Hematopoietic multipotent progenitor cell (in vitro differentiated cells): ENCODE results near the gene IGSF10. TPM values are rescaled to one million over a fixed set of nuclear protein-coding genes. Genes with fewer than 3 reads are reported as not detected.

Source experiments
- DNase-seq, 3 donors: peaks; one replicate each; pipeline ENCODE4 v3.0.0-alpha.2; 2011 to 2015; ENCODE audit warnings: low read depth in 2 of 3, low spot score in 2 of 3
- total RNA-seq: library from RNA; depleted of rRNA; stranded (reverse); fragments of >200 nt; gene quantifications from one replicate; pipeline ENCODE4 v1.2.3, GENCODE V29; 2012

Gene IGSF10
- total RNA-seq, 1 donor, result 1.3 TPM

- DNase-seq, result peak in 2 of 3 donors; percentile 45 to 73
These were observed 7.5 kb upstream of the IGSF10 start for GRCh38 chr3:151468284-151468917.

DNA sequence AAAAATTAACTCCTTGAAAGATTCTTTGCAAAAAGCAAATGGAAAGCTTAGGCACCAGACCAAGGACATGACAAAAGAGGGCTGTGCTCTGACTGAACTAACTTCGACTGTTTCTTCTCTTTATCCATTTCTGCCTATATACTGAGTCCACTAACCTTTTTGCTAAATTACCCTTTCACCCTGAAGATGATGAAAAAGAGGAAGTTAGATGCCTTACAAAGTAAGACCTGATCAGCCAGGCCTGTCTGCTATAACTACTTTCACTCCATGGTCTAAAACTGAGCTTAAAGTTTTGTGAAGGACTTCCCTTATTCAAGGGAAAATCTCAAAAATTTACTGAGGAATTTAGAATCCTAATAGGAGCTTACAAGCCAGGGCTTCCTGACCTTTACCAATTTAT lies 6.2 kb upstream of the IGSF10 start:
- DNase-seq, result peak in 2 of 3 donors; percentile 6 to 55

GRCh38 chr3:151462991-151463390 lies 2.1 kb upstream of the IGSF10 start:
- no peak for DNase-seq

- no peak for DNase-seq
These were observed 1.5 kb upstream of the IGSF10 start for GRCh38 chr3:151462278-151462780.

GRCh38 chr3:151460228-151460627 lies 633 bp downstream of the IGSF10 start:
- no peak for DNase-seq

- no peak for DNase-seq
These were observed 1.5 kb downstream of the IGSF10 start for GRCh38 chr3:151459358-151459757.

DNA sequence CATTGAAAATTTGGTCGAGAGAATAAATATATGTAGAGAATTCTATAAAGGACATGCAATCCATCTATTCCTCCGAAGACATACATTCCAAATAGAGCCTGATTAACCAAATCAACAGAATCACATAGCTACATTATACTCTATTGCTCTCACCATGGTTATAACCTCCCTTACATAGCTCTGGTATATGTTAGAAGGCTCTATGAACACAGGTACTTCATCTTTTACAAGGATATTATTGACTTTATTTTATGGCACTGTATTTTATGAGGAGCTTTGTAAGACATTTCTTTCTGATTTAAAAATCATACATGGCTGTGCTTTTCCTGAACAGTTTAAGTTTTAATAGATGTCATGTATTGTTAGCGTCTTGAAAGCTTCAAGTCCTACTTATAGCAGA lies 4.8 kb downstream of the IGSF10 start:
- no peak for DNase-seq

- DNase-seq, result no peak
These were observed 8.0 kb downstream of the IGSF10 start for GRCh38 chr3:151452841-151453240.

DNA sequence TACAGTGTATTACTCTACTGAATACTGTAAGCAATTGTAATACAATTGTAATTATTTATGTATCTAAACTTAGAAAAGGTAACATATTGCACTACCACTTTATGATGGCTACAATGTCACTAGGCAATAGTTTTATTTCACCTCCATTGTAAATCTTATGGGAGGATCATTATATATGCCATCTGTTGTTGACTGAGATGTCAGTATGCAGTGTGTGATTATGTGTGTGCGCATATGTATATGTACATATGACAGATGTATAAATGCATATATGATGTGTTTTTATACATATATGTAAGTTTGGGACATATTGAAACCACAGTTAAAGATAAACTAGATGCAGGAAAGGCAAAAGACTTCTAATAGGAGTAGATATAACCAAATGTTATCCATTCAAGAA lies 8.5 kb downstream of the IGSF10 start:
- DNase-seq, result no peak

GRCh38 chr3:151446002-151446340 lies 14.9 kb downstream of the IGSF10 start:
- DNase-seq, result no peak

DNA sequence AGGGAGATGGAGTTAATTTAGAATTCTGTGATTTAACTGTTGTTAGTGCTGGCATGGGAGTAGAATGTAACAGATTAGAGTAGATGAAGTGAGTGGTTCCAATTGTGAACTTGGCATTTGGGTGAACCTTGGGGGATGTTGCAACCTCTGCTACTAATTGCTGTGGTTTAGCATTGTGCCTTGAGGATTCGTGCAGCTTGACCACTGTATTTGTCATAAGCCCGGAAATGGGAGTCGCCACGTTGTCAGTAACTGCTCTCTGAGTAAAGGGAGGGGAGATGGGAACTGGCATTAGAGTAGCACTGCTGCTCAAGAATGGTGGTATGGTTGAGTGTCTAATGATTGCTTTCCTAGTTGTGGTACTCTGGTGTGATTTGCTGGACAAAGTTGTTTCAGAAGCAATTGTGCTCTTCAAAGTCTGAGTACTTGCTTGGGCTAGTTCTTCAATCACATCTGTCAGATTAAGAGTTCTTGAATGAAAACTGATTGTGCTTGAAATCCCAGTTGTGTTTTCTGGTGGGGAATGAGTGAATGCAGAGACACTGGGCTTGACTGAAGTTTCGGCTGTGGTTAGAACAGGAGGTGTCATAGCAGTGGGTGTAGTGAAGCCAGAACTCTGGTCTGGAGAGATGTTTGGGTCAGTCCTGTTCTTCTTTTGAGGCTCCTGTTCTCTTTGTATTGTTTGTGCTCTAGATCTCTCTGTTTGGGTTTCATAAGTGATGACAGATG lies 15.4 kb downstream of the IGSF10 start:
- no peak for DNase-seq

DNA sequence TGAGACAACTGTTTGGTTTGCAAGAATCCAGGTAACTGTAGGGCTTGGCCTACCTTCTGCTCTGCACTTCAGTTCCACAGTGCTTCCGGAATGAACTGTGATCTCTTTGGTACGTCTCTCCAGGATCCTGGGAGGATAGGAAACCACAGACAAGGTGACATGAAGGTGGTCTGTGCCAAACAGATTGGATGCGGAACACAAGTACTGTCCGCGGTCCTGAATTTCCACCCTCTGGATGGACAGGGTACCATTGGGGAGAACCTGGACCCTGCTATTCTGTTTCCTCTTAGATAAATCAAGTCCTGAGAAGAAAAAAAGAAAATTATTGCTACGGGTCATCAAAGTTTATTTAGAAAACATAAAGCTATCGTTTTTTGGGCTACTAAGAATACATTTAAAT lies 17.3 kb downstream of the IGSF10 start:
- no peak for DNase-seq

DNA sequence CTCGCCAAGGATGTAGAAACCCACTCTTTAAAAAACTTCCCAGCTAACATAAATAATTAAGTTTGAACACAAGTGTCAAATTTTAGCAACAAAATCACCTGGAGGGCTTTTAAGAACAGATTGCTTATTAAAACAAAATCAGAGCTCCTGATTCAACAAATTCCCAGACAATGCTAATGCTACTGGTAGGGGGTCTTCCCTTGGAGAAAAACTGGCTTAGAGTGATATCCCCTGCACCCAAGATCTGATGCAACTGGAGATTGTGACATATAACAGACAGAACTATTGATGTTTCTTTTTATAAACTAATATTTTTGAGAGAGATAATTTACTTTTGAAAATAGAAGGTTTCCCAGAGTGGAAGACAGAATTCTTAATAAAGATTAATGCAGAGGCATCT lies 19.9 kb downstream of the IGSF10 start:
- DNase-seq, result no peak

DNA sequence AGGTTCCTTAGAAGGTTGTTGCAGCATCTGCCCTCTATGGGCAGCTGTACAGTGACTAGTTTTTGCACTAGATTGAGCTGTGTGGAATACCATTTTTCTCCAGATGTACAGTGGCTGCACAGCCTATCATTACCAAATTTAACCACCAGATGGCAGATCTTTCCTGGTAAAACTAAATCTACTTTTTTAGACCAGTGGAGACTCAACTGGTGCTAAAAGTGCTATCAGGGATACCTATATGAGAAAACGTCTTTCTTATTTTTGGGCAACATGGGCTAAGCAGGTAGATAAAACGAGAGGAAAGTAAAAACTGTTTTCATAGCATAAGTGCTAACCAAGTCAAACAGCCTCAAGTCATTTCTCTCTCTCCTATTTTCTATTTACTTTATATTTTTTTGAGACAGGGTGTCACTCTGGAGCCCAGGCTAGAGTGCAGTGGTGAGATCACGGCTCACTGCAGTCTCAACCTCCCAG lies 21.2 kb downstream of the IGSF10 start:
- DNase-seq, result peak in 2 of 3 donors; percentile 68 to 87

GRCh38 chr3:151437906-151438305 lies 23.0 kb downstream of the IGSF10 start:
- no peak for DNase-seq

- DNase-seq, result no peak
These were observed 24.0 kb downstream of the IGSF10 start for GRCh38 chr3:151436675-151437446.

DNA sequence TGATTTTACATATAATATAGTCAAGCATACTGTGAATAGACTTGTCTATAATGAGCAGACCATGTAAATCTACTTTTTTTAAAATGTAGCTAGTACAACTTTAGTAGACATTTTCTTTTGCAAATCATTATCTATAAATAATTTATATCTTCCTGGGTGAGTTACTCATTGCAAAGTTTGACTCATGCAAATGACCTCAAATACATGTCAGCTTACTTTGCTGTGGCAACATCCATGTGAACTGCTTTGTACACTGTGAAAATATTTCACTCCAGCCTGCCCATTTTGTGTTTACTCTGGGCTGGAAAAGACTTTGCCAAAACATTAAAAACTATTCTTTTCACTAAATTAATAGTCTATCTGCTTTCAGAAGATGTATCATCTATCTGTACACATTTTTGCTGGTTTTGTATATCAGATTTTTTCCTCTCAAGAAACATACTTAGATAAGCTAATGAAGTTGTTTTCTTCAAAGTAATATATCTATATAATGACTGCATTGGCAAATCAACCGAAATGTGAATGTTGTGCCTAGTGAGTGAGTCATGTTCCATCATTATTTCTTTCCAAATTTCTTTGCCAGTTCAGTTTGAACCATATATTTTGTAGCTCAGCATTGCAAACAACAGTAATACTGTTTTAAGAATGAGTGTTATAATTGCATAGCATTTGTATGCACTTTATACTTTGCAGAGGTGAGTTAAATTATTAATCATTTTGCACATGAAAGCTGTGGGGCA lies 26.5 kb downstream of the IGSF10 start:
- no peak for DNase-seq

DNA sequence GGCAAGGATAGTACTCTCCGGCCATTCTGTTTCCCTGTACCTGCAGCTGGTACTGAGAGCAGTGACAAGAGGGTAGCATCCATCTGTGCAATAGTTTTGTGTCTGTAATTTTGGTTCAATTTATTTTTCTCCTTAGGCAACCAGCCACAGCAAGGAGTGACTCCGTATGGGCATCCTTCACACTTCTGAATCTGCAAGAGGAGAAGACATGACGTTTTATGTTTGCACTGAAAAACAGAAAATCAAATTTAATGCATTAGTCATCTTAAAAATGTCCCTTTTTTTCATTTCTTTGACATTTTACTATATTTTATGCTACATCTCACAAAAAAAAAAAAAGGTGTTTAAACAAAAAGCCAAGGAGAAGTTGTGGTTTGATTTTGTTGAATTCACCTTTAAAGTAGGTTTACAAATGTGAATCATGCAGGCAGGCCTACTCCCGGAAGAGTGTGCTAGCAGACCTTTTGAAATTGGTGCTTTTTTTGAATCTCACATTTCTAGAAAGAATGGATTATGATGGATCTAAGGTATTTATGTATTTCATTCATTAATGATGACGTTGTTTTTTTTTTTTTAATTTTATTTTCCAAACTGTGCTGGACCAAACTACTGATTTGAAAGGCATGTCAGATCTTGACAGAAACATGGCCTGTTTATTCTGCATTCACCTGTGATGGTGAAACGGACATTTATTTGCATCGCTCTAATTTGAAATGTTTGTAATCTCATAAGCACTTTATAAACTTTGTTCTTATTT lies 28.1 kb downstream of the IGSF10 start:
- no peak for DNase-seq

- peak in 2 of 3 donors; percentile 21 to 50 for DNase-seq
These were observed 28.9 kb downstream of the IGSF10 start for GRCh38 chr3:151431940-151432339.
